HT-29 (cell line): Measurements from ENCODE around the gene MBOAT7. TPM values are rescaled to one million over a fixed set of nuclear protein-coding genes. Genes with fewer than 3 reads are reported as not detected.

Source experiments
- DNase-seq: peaks from one replicate; pipeline ENCODE4 v3.0.0-alpha.2; 2015; ENCODE audit warnings: low spot score
- total RNA-seq: library from RNA; depleted of rRNA; stranded (reverse); fragments of >200 nt; shearing (Covaris generic); gene quantifications from 2 replicates; pipeline ENCODE4 v1.2.3, GENCODE V29; 2014

The MBOAT7 gene
- total RNA-seq, 1 experiment from 2014 or later: 285 TPM

- no peak for DNase-seq
These were observed 43.7 kb downstream of the MBOAT7 start for GRCh38 chr19:54145541-54146158.

- no peak for DNase-seq
These were observed 47.1 kb downstream of the MBOAT7 start for GRCh38 chr19:54142166-54142780.

GRCh38 chr19:54141356-54141755 is 48.0 kb downstream of the MBOAT7 start:
- no peak for DNase-seq

GRCh38 chr19:54138489-54139256 is 50.7 kb downstream of the MBOAT7 start:
- no peak for DNase-seq

GRCh38 chr19:54137699-54138488 is 51.5 kb downstream of the MBOAT7 start, which contains the start of gene CNOT3:
Gene CNOT3, plus strand, starts transcription at chr19:54137762. Its CDS starts 5,217 bp downstream, at chr19:54142979.
- no peak for DNase-seq

- peak; percentile 100 for DNase-seq
These were observed 52.3 kb downstream of the MBOAT7 start for GRCh38 chr19:54136864-54137698.

DNA sequence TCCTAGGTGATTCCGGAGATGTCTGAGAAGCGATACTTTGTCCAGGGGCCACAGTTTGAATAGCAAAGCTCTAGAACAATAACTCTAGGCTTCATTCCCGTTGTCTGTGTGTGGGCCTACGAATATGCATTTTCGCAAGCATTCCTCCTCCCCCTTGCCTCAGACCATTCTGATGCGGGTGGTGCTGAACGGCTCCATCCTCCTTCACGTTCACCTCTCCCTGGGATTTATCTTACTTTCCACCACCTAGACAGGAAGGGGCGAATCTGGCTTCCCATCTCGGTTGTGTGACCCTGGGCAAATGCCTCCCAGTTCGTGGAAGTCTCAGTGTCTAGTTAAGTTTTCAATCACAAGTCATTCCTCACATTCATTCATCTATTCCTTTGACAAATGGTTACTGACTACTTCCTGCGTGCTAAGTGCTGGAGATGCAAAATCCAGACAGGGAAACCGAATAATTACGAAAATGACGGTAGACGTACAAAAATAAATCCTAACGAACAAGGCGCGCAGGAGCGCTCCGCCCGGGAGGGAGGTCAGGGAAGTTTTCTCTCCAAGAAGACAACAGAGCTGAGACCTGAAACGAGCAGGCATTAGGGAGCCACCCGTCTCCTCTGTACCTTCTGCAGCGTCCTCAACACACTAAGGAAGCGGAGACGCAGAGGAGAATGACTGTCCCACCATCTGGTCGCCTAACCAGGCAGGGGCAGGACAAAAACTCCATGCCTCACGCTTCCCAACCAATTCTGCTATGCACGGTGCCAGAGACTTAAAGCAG is 53.1 kb downstream of the MBOAT7 start:
- DNase-seq: no peak

GRCh38 chr19:54133957-54134590 is 55.3 kb downstream of the MBOAT7 start:
- DNase-seq: no peak

DNA sequence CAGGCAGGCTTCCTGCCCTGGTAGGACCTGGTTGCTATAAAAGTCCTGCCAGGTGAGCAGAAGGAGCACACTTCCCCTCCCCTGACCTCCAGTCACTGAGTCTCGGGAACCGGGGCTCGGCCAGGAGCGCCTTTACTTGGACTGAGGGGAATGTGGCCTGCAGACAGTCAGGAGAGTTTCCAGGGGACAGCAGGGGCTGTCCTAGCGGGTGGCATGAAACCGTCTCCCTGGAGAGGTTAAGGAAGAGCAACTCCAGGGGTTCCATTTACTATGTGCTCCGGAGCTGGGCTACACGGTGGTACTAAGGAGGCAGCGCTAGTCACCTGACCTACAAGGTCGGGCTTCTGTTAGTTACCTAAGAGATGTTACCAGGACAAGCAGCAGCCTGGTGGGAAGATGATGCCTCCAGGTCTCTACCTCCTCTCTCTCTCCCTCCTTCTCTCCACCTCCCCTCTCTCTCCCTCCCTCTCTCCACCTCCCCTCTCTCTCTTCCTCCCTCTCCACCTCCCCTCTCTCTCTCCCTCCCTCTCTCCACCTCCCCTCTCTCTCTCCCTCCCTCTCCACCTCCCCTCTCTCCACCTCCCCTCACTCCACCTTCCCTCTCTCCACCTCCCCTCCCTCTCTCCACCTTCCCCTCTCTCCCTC is 55.9 kb downstream of the MBOAT7 start:
- no peak for DNase-seq

DNA sequence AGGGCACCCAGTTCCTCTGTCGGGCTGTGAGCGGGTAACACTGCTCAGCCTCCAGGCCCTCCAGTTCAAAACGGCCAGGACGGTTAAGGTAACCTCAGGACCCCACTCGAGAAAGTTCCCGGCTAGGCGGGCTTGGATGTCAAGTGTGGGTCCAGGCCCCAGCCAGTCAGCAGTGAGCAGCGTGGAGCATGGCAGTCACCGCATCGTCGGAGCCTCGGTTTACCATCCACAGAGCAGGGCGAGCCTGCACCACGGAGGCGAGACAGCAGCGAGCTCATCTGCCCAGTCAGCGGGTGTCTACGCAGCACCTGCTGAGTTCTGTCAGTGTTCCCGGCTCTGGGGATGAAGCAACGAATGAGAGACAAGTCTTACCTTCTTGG is 59.8 kb downstream of the MBOAT7 start:
- no peak for DNase-seq

DNA sequence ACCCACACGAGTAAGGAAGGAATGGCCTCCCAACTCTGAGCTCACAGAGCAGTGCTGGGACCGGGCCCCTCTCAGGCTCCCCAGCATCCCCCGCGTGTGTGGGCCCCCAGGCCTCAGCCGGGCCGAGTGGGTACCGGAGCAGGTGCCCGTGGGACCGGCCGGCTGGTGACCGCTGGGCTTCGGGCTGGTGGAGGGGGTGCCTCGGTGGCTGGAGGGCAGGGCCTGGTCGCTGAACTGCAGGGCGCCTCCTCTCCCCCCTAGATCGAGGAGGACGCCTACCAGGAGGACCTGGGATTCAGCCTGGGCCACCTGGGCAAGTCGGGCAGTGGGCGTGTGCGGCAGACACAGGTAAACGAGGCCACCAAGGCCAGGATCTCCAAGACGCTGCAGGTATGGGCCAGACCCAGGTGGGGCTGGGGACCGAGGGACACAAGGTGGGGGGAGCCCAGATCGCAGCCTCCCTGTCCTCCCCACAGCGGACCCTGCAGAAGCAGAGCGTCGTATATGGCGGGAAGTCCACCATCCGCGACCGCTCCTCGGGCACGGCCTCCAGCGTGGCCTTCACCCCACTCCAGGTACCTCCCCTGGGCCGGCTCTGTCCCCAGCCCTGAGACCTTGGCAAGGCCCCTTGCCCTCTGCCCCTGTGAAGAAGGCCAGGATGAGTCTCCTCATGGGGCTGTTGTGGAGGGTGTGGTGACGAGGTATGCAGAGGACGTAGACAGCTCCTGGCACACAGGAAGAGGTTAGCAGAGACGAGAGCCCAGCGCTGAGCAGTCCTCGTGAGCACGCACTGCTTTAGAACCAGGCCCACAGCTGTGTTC is 60.4 kb downstream of the MBOAT7 start:
- DNase-seq: no peak

GRCh38 chr19:54128441-54128725 is 61.0 kb downstream of the MBOAT7 start:
- no peak for DNase-seq

- no peak for DNase-seq
These were observed 61.5 kb downstream of the MBOAT7 start for GRCh38 chr19:54127688-54128440.

DNA sequence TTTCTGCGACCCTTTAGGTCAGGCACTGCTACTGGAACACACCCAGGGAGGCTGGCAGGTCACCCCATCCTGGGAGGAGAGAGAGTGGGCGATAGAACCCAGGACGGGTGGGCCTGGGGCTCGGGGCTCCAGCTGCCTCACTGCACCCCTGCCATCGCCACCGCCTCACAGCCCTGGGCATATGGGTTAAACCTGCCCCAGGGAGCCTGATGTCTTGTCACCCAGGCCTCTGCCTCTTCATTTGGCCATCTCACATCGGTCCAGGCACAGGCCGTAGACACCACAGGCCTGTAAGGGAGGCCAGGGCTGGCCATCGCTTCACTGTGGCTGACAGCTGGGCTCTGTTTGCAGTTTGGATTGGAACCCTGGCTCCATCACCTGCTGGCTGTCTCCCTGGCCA is 63.7 kb downstream of the MBOAT7 start:
- DNase-seq: no peak

GRCh38 chr19:54124393-54124792 is 65.0 kb downstream of the MBOAT7 start:
- no peak for DNase-seq

DNA sequence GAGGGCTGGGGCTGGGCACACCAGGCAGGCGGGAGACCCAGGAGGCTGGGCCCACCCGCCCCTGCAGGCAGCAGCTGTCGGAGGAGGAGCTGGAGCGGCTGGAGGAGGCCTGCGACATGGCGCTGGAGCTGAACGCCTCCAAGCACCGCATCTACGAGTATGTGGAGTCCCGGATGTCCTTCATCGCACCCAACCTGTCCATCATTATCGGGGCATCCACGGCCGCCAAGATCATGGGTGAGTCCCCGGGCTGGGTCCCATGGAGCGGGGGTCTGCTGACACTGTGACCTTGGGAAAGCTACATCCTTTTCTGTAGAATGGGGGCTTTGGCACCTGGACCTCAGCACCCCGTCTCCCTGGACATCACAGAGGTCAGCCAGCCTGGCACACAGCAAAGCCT is 65.7 kb downstream of the MBOAT7 start:
- no peak for DNase-seq
